Neuronal stem cell (in vitro differentiated cells): ENCODE measurements around the gene NKX3-2.
A peak's percentile ranks its signal among the peaks of the same experiment; 100 is the strongest.

Experiments used
- DNase-seq: peaks from one replicate; pipeline ENCODE4 v3.0.0-alpha.2; 2013; ENCODE audit warnings: low spot score
- H2AFZ ChIP-seq: one replicate; pipeline ENCODE4 v1.6.1; 2013; ENCODE audit warnings: mild to moderate bottlenecking, low read length, inconsistent platforms
- H2AK5ac ChIP-seq: 2 replicates; pipeline ENCODE4 v1.6.1; 2013; ENCODE audit warnings: low read depth, mild to moderate bottlenecking, inconsistent platforms, low read length, moderate library complexity, mixed read lengths
- H2BK120ac ChIP-seq: 2 replicates; pipeline ENCODE4 v1.6.1; 2013; ENCODE audit warnings: low read depth, mild to moderate bottlenecking, inconsistent platforms, low read length, moderate library complexity, mixed read lengths
- H2BK12ac ChIP-seq: one replicate; pipeline ENCODE4 v1.6.1; 2013; ENCODE audit warnings: low read length, inconsistent platforms
- H2BK15ac ChIP-seq: 2 replicates; pipeline ENCODE4 v1.6.1; 2013; ENCODE audit warnings: mild to moderate bottlenecking, low read length, inconsistent platforms, mixed read lengths
- H2BK5ac ChIP-seq: one replicate; pipeline ENCODE4 v1.6.1; 2013; ENCODE audit warnings: inconsistent platforms, mild to moderate bottlenecking, low read length, moderate library complexity
- H3K14ac ChIP-seq: one replicate; pipeline ENCODE4 v1.6.1; 2013; ENCODE audit warnings: low read length, inconsistent platforms
- H3K18ac ChIP-seq: 2 replicates; pipeline ENCODE4 v1.6.1; 2013; ENCODE audit warnings: low read length, inconsistent platforms
- H3K23ac ChIP-seq: 2 replicates; pipeline ENCODE4 v1.6.1; 2013; ENCODE audit warnings: low read depth, mild to moderate bottlenecking, mixed read lengths, low read length, inconsistent platforms; ENCODE audit not compliant: poor library complexity
- H3K27ac ChIP-seq: replicated peaks from 3 replicates; pipeline ENCODE4 v1.5.1; 2013; ENCODE audit warnings: low read length, inconsistent platforms
- H3K27me3 ChIP-seq, 3 experiments: 2 replicates each; pipeline ENCODE4 v1.6.1; 2013; ENCODE audit warnings: low read length in 3 of 3, mild to moderate bottlenecking in 2 of 3, inconsistent platforms in 1 of 3, low read depth in 1 of 3, mixed read lengths in 1 of 3, moderate library complexity in 1 of 3; ENCODE audit not compliant: control insufficient read depth in 3 of 3, insufficient read depth in 3 of 3
- H3K36me3 ChIP-seq, 2 donors: replicated peaks in 1 of 2; 2 replicates each; pipeline ENCODE4 v1.6.1; 2013; ENCODE audit warnings: low read length in 2 of 2; ENCODE audit not compliant: control insufficient read depth in 2 of 2, insufficient read depth in 2 of 2
- H3K4ac ChIP-seq: 2 replicates; pipeline ENCODE4 v1.6.1; 2013; ENCODE audit warnings: inconsistent platforms, mild to moderate bottlenecking, low read length, moderate library complexity
- H3K4me1 ChIP-seq, 2 donors: 1 replicate in 1 of 2; 2 replicates in 1 of 2; pipeline ENCODE4 v1.6.1; 2013; ENCODE audit warnings: low read length in 2 of 2, low read depth in 1 of 2; ENCODE audit not compliant: control insufficient read depth in 2 of 2, insufficient read depth in 1 of 2
- H3K4me2 ChIP-seq: one replicate; pipeline ENCODE4 v1.6.1; 2013; ENCODE audit warnings: mild to moderate bottlenecking, low read length, inconsistent platforms; ENCODE audit not compliant: insufficient read depth, poor library complexity, severe bottlenecking
- H3K4me3 ChIP-seq, 2 donors: 2 replicates each; pipeline ENCODE4 v1.5.1; 2013; ENCODE audit warnings: low read length in 2 of 2, mild to moderate bottlenecking in 2 of 2, inconsistent platforms in 1 of 2, moderate library complexity in 1 of 2
- H3K79me1 ChIP-seq: one replicate; pipeline ENCODE4 v1.6.1; 2013; ENCODE audit warnings: low read depth, mild to moderate bottlenecking, inconsistent platforms, low read length, moderate library complexity
- H3K9ac ChIP-seq: one replicate; pipeline ENCODE4 v1.6.1; 2013; ENCODE audit warnings: mild to moderate bottlenecking, low read depth, low read length, inconsistent platforms; ENCODE audit not compliant: poor library complexity
- H3K9me3 ChIP-seq, 2 donors: replicated peaks in 1 of 2; 2 replicates each; pipeline versions ENCODE3 to v1.6.1; 2013; ENCODE audit warnings: low read length in 2 of 2, mild to moderate bottlenecking in 2 of 2, inconsistent platforms in 1 of 2, low read depth in 1 of 2, mixed read lengths in 1 of 2, moderate library complexity in 1 of 2; ENCODE audit not compliant: control insufficient read depth in 2 of 2, insufficient read depth in 1 of 2
- H4K8ac ChIP-seq: one replicate; pipeline ENCODE4 v1.6.1; 2013; ENCODE audit warnings: low read depth, mild to moderate bottlenecking, inconsistent platforms, low read length, moderate library complexity
- H4K91ac ChIP-seq: one replicate; pipeline ENCODE4 v1.6.1; 2013; ENCODE audit warnings: low read length, low read depth, mild to moderate bottlenecking, inconsistent platforms; ENCODE audit not compliant: poor library complexity
- WGBS, 2 donors: extraction: QIAGEN DNeasy Blood & Tissue Kit; methylation state at CpG; one replicate each; pipeline ENCODE4 v1.1.7; 2013; ENCODE audit warnings: missing lambda C conversion rate in 2 of 2, mixed read lengths in 1 of 2; ENCODE audit not compliant: insufficient read length in 2 of 2, insufficient replicate concordance in 1 of 2; ENCODE audit errors: extremely low coverage in 2 of 2; 5-methylcytosine and 5-hydroxymethylcytosine counted together

NKX3-2 gene

DNA sequence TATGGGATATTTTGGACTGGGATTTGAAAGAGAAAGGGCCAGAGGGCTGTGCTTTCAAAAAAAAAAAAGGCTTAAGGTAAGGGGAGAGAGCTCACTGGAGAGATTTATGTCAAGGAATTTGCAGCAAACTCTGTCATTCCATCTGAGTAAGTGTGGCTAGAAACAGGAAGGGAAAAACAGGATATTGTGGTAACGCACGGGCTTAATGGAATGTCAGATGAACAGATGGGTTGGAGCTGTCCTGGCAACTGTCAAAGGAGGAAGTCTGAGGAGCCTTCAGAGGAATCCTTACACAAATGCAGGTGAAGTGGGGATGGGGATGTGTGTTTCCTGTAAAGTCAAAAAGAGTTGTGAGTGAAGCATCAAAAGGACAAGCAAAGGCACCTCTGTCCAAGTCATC, 15.1 kb upstream of the NKX3-2 start:
- H3K27ac ChIP-seq, result no peak overlapping the region
- H4K8ac ChIP-seq, result no peak overlapping the region

DNA sequence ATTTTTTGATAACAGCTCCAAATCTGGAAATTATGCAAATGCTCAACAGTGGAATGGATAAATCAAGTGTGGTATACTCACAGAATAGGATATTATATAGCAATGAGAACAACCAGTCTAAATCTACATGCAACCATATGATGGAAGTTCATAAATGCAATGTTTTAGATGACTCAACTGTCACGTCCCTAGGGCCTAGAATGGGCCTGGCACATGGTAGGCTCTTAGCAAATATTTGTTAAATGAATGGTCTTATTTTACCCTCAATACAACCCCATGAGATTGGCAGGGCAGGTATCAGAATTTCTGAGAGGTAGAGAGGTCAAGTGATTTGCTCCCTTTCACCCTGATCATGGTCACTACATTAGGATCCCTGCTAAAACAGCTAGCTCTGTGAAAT, 14.6 kb upstream of the NKX3-2 start:
- Histone ChIP-seq H3K79me1 (no peaks in the 10 kb centered on the region), H3K36me3 (no peaks in the 10 kb centered on the region), H3K27ac (no peak overlapping the region), H2AK5ac (no peak overlapping the region), H3K4ac (no peak overlapping the region), H2AFZ (peak overlapping the region; percentile 49), H2BK5ac (no peak overlapping the region), H3K4me1 (no peaks in the 10 kb centered on the region), H3K18ac (no peak overlapping the region), H3K9me3 (no peaks in the 10 kb centered on the region), H3K14ac (no peak overlapping the region), H2BK12ac (no peak overlapping the region), H3K27me3 (no peaks in the 10 kb centered on the region), H4K8ac (no peak overlapping the region), H4K91ac (no peak overlapping the region), H3K23ac (no peak overlapping the region), H3K4me3 (no peak overlapping the region), H3K4me2 (no peak overlapping the region), H3K9ac (no peak overlapping the region), H2BK15ac (no peak overlapping the region), H2BK120ac (no peak overlapping the region)
- no CpG with 5 or more reads among the region's 1 CpG for WGBS, 2 donors
- no peak for DNase-seq

More for the DNA sequence above, 15.1 kb upstream of the NKX3-2 start:
- H2AFZ ChIP-seq, result peak overlapping the region; percentile 49
- H3K23ac ChIP-seq, result no peak overlapping the region
- no peaks in the 10 kb centered on the region for H3K36me3 ChIP-seq
- no CpG with 5 or more reads among the region's 2 CpGs for WGBS, 2 donors
- no peak overlapping the region for H3K4me2 ChIP-seq
- no peak overlapping the region for H2BK12ac ChIP-seq
- no peak overlapping the region for H4K91ac ChIP-seq
- H2BK120ac ChIP-seq, result no peak overlapping the region
- H3K14ac ChIP-seq, result no peak overlapping the region
- no peak overlapping the region for H3K18ac ChIP-seq
- H3K79me1 ChIP-seq, result no peaks in the 10 kb centered on the region
- H3K9ac ChIP-seq, result no peak overlapping the region
- H3K27me3 ChIP-seq, result no peaks in the 10 kb centered on the region
- no peak overlapping the region for H2BK15ac ChIP-seq
- no peak overlapping the region for H2BK5ac ChIP-seq
- DNase-seq, result no peak
- H3K4me3 ChIP-seq, result no peak overlapping the region
- no peak overlapping the region for H3K4ac ChIP-seq
- H3K9me3 ChIP-seq, result no peaks in the 10 kb centered on the region
- H2AK5ac ChIP-seq, result no peak overlapping the region
- H3K4me1 ChIP-seq, result no peaks in the 10 kb centered on the region

DNA sequence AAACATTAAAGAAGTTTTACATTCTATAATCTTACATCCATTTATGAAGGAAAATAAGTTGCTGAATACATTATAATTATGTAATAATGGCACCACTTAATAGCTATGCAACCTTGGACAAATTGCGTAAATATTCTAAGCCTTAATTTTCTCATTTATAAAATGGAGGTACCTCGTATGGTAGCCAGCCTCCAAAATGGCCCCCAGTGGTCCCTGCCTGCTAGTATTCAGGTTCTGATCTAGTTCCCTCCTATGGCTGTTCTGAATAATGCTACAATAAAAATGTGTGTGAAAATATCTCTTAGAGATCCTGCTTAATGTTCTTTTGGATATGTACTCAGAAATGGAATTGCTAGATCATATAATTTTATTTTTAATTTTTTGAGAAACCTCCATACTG, 11.0 kb upstream of the NKX3-2 start:
- peaks cover 0 to 2% of the 10 kb centered on the region in 2 donors for H3K9me3 ChIP-seq
- H4K8ac ChIP-seq, result no peak overlapping the region
- H2BK15ac ChIP-seq, result no peak overlapping the region
- no peak overlapping the region for H2BK120ac ChIP-seq
- H3K79me1 ChIP-seq, result no peaks in the 10 kb centered on the region
- H3K4me2 ChIP-seq, result no peak overlapping the region
- H3K27me3 ChIP-seq, result no peaks in the 10 kb centered on the region
- no peaks in the 10 kb centered on the region for H3K36me3 ChIP-seq
- no peak overlapping the region for H2BK5ac ChIP-seq
- no peak for DNase-seq
- no peak overlapping the region for H4K91ac ChIP-seq
- no peak overlapping the region for H3K9ac ChIP-seq
- H3K4ac ChIP-seq, result no peak overlapping the region
- H3K14ac ChIP-seq, result no peak overlapping the region
- no CpG with 5 or more reads among the region's 2 CpGs for WGBS, 2 donors
- H3K18ac ChIP-seq, result no peak overlapping the region
- H3K23ac ChIP-seq, result no peak overlapping the region
- no peak overlapping the region for H2AK5ac ChIP-seq
- H3K4me1 ChIP-seq, result no peaks in the 10 kb centered on the region
- H2AFZ ChIP-seq, result no peak overlapping the region
- no peak overlapping the region for H3K4me3 ChIP-seq
- H3K27ac ChIP-seq, result no peak overlapping the region
- no peak overlapping the region for H2BK12ac ChIP-seq

DNA sequence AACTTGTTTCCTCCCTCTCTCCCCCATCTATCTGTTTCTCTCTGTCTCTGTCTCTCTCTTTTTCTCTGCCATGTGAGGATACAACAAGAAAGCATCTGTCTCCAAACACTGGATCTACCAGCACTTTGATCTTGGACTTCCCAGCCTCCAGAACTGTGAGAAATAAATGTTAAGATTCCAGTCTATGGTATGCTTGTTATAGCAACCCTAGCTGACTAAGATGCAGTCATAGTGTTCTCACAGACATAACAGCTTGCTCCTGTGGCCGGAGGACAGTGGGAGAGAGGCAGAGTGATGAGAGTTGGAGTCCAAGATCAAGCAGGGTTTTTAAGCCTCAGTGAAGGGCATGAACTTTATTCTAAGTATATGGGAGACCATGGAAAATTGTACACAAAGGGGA, 8.8 kb upstream of the NKX3-2 start:
- H2BK12ac ChIP-seq, result no peak overlapping the region
- peaks cover 0 to 10% (median 0%) of the 10 kb centered on the region in 3 experiments for H3K27me3 ChIP-seq

More for the DNA sequence above, 8.8 kb upstream of the NKX3-2 start:
- H3K79me1 ChIP-seq, result no peaks in the 10 kb centered on the region
- H3K4me1 ChIP-seq, result no peaks in the 10 kb centered on the region
- H2BK15ac ChIP-seq, result no peak overlapping the region
- no peak overlapping the region for H2BK120ac ChIP-seq
- no peak overlapping the region for H3K23ac ChIP-seq
- no peak overlapping the region for H3K4me2 ChIP-seq
- no peak overlapping the region for H3K14ac ChIP-seq
- no peak overlapping the region for H3K18ac ChIP-seq
- no peak for DNase-seq
- H3K4me3 ChIP-seq, result no peak overlapping the region
- no peak overlapping the region for H2AK5ac ChIP-seq
- H2BK5ac ChIP-seq, result no peak overlapping the region
- no CpG with 5 or more reads among the region's 1 CpG for WGBS, 2 donors
- H3K9me3 ChIP-seq, result peaks cover 0 to 2% of the 10 kb centered on the region in 2 donors
- H4K8ac ChIP-seq, result no peak overlapping the region
- H3K9ac ChIP-seq, result no peak overlapping the region
- no peaks in the 10 kb centered on the region for H3K36me3 ChIP-seq
- H3K27ac ChIP-seq, result no peak overlapping the region
- no peak overlapping the region for H2AFZ ChIP-seq
- no peak overlapping the region for H4K91ac ChIP-seq
- H3K4ac ChIP-seq, result no peak overlapping the region
